SU-DHL-6 (cell line): ENCODE data around the gene SEC31A.
A peak's percentile ranks its signal among the peaks of the same experiment; 100 is the strongest.

Experiments used
- H2AFZ ChIP-seq: fragments of 200-600 bp; sonication (generic); 2 replicates; pipeline ENCODE4 v1.6.1; 2014; ENCODE audit warnings: low read depth, mild to moderate bottlenecking, moderate library complexity, mixed read lengths, antibody characterized with exemption, low read length; ENCODE audit not compliant: severe bottlenecking
- H3F3A ChIP-seq: fragments of 200-600 bp; shearing (Covaris generic); 2 replicates; pipeline ENCODE4 v1.6.0; 2016; ENCODE audit warnings: antibody characterized with exemption, mild to moderate bottlenecking; ENCODE audit not compliant: insufficient read depth
- H3K27ac ChIP-seq: fragments of 200-600 bp; sonication (generic); 2 replicates; pipeline ENCODE4 v1.5.1; 2016; ENCODE audit warnings: low read depth, mild to moderate bottlenecking, low read length, moderate library complexity, mixed read lengths
- H3K27me3 ChIP-seq: fragments of 200-600 bp; sonication (generic), shearing (Covaris generic); 2 replicates; pipeline ENCODE4 v1.6.0; 2014; ENCODE audit warnings: mild to moderate bottlenecking, low read length
- H3K36me3 ChIP-seq: fragments of 200-600 bp; sonication (generic); 2 replicates; pipeline ENCODE4 v1.6.1; 2014; ENCODE audit warnings: mild to moderate bottlenecking, low read length, mixed read lengths
- H3K4me2 ChIP-seq: fragments of 300-600, 200-600 bp; shearing (Covaris generic), sonication (generic); 2 replicates; pipeline ENCODE4 v1.6.0; 2014; ENCODE audit warnings: low read length, low read depth, mild to moderate bottlenecking; ENCODE audit not compliant: poor library complexity, severe bottlenecking
- H3K4me3 ChIP-seq: fragments of 200-600 bp; sonication (generic); 2 replicates; pipeline ENCODE4 v1.5.1; 2014; ENCODE audit warnings: antibody characterized with exemption, low read length, mild to moderate bottlenecking, mixed read lengths; ENCODE audit not compliant: insufficient read depth, poor library complexity, severe bottlenecking
- H3K79me2 ChIP-seq: fragments of 200-600 bp; sonication (generic); 2 replicates; pipeline ENCODE4 v1.6.1; 2014; ENCODE audit warnings: mild to moderate bottlenecking, low read length, moderate library complexity; ENCODE audit not compliant: insufficient read depth
- H3K9ac ChIP-seq: fragments of 200-600 bp; sonication (generic); 2 replicates; pipeline ENCODE4 v1.7.0; 2014; ENCODE audit warnings: mild to moderate bottlenecking, low read length
- H3K9me2 ChIP-seq: fragments of 200-600 bp; sonication (generic); replicated peaks from 2 replicates; pipeline ENCODE4 v1.6.1; 2014; ENCODE audit warnings: low read length; ENCODE audit not compliant: insufficient read depth
- H3K9me3 ChIP-seq: fragments of 200-600 bp; sonication (generic); 2 replicates; pipeline ENCODE4 v1.6.1; 2014; ENCODE audit warnings: low read length, mixed read lengths; ENCODE audit not compliant: insufficient read depth
- H4K20me1 ChIP-seq: fragments of 200-600 bp; sonication (generic); 2 replicates; pipeline ENCODE4 v1.6.1; 2014; ENCODE audit warnings: low read depth, mild to moderate bottlenecking, antibody characterized with exemption, low read length, moderate library complexity, mixed read lengths
- EZH2phosphoT487 ChIP-seq: fragments of 200-600 bp; sonication (generic), shearing (Covaris generic); conservative IDR thresholded peaks from 2 replicates; pipeline ENCODE4 v1.6.1; 2018; ENCODE audit warnings: mild to moderate bottlenecking, antibody characterized with exemption, low read length, moderate library complexity, mixed read lengths
- TF ChIP-seq, protein P1 (sequence below): fragments of 200-600 bp; sonication (generic); IDR thresholded peaks from one replicate; pipeline ENCODE4 v1.5.1; 2017; ENCODE audit warnings: antibody characterized with exemption, mild to moderate bottlenecking, low read length, moderate library complexity; ENCODE audit not compliant: insufficient read depth, poor library complexity, severe bottlenecking

Gene SEC31A

DNA sequence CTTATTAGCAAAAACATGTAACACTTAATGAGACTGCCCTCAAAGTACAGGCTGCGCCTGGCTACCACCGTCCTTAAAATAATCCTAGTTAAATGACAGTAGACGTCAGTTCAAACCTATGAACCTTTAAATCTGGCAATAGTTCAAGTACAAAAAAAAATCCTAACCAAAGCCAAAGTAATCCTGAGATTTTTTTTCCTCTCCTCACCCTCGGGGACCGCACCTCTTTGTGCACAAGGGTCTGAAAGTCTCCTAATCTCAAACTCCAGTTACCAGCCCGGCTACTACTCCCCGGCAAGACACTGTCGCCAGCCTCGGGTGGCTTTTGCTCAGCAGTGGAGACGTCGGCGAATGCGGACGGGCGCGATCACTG lies 439 bp downstream of the SEC31A start:
- peak overlapping the region; percentile 82 for H3K4me2 ChIP-seq
- peak overlapping the region; percentile 85 for H3K27ac ChIP-seq
- H3K9ac ChIP-seq = peak overlapping the region; percentile 88
- H3K79me2 ChIP-seq = peaks cover 47% of the 10 kb centered on the region
- H2AFZ ChIP-seq = peak overlapping the region; percentile 76
- peaks cover 27% of the 10 kb centered on the region; the same call in 1 of the 2 replicates for H3F3A ChIP-seq
- TF ChIP-seq EZH2phosphoT487 = no peak
- TF ChIP-seq, protein P1, sequence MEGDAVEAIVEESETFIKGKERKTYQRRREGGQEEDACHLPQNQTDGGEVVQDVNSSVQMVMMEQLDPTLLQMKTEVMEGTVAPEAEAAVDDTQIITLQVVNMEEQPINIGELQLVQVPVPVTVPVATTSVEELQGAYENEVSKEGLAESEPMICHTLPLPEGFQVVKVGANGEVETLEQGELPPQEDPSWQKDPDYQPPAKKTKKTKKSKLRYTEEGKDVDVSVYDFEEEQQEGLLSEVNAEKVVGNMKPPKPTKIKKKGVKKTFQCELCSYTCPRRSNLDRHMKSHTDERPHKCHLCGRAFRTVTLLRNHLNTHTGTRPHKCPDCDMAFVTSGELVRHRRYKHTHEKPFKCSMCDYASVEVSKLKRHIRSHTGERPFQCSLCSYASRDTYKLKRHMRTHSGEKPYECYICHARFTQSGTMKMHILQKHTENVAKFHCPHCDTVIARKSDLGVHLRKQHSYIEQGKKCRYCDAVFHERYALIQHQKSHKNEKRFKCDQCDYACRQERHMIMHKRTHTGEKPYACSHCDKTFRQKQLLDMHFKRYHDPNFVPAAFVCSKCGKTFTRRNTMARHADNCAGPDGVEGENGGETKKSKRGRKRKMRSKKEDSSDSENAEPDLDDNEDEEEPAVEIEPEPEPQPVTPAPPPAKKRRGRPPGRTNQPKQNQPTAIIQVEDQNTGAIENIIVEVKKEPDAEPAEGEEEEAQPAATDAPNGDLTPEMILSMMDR = no peak
- H3K9me2 ChIP-seq = no peaks in the 10 kb centered on the region
- no peaks in the 10 kb centered on the region for H3K9me3 ChIP-seq
- H3K36me3 ChIP-seq = 0 out of 2 replicates have a peak, but pooled peaks cover 3% of the 10 kb centered on the region
- H4K20me1 ChIP-seq = no peaks in the 10 kb centered on the region
- H3K4me3 ChIP-seq = peak overlapping the region; percentile 75
- no peaks in the 10 kb centered on the region for H3K27me3 ChIP-seq

DNA sequence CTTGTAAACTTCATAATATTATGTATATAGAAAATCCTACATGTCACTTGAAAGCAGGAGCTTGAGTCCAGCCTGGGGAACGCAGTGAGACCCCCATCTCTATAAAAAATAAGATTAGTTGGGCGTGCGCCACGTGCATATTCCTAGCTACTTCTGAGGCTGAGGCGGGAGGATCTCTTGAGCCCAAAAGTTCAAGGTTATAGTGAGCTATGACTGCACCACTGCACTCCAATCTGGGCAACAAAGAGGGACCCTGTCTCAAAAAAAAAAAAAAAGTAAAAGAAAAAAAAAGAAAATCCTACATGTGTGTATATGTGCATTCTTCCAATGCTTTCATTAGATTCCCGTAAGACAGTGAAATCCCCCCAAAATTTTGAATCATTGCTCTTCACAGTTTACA lies 1.7 kb downstream of the SEC31A start:
- H2AFZ ChIP-seq = no peak overlapping the region
- H3K79me2 ChIP-seq = peaks cover 58% of the 10 kb centered on the region
- no peaks in the 10 kb centered on the region for H3K9me2 ChIP-seq
- peak overlapping the region; percentile 75 for H3K4me3 ChIP-seq
- H3K9me3 ChIP-seq = no peaks in the 10 kb centered on the region
- TF ChIP-seq, protein P1 = no peak
- TF ChIP-seq EZH2phosphoT487 = no peak
- H3K36me3 ChIP-seq = 0 out of 2 replicates have a peak, but pooled peaks cover under 1% of the 10 kb centered on the region
- H3K27me3 ChIP-seq = no peaks in the 10 kb centered on the region
- H3K27ac ChIP-seq = no peak overlapping the region
- H4K20me1 ChIP-seq = no peaks in the 10 kb centered on the region
- H3K4me2 ChIP-seq = peak overlapping the region; percentile 82
- peaks cover 27% of the 10 kb centered on the region; the same call in 1 of the 2 replicates for H3F3A ChIP-seq
- peak overlapping the region; percentile 88; the same call in 1 of the 2 replicates for H3K9ac ChIP-seq

DNA sequence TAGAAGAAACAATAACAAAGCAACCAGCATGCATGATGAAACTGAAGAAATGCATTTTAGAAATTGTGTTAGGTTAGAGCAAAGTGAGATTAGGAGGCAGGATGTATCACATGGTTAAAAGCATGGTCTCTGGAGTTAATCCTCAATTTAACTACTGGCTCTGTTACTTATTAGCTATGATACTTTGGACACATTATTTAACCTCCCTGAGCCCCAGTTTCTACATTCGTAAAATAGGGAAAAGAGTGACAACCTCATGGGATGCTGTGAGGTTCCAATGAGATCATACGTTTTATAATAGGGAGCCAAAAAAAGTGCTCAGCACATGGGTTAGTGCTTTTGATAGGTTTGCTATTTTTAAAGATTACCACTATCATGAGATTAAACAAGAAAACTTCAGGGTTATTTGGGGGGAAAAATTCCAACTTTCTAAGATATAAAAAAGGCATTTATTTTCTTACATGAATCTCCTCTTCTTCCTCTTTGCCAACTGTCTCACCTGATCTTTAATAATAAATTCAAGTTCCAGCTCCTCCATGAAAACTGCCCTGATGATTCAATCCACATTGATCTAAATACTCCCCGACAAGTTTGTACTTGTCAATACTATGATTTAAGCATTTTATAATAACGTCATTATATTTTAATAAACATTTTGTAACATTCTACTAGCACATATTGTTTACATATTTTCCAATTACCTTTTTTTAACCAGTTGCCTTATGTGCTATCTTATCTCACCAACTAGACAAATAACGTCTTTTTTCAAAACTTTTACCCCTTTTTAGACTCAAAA lies 4.6 kb downstream of the SEC31A start:
- no peak overlapping the region for H2AFZ ChIP-seq
- peak overlapping the region; percentile 13 for H3K4me2 ChIP-seq
- no peaks in the 10 kb centered on the region for H3K9me2 ChIP-seq
- peaks cover 82% of the 10 kb centered on the region for H3K79me2 ChIP-seq
- no peak for TF ChIP-seq EZH2phosphoT487
- TF ChIP-seq, protein P1 = no peak
- peaks cover 7% of the 10 kb centered on the region; the same call in 1 of the 2 replicates for H3F3A ChIP-seq
- no peak overlapping the region for H3K27ac ChIP-seq
- H4K20me1 ChIP-seq = no peaks in the 10 kb centered on the region
- no peaks in the 10 kb centered on the region for H3K9me3 ChIP-seq
- no peak overlapping the region for H3K4me3 ChIP-seq
- no peak overlapping the region for H3K9ac ChIP-seq
- no peaks in the 10 kb centered on the region for H3K27me3 ChIP-seq
- no peaks in the 10 kb centered on the region for H3K36me3 ChIP-seq
